HG02840 (cell line): ENCODE measurements around the gene CDC27.
"Not testable (repeated sequence)": the region's sequence is repeated elsewhere in the genome, so short reads cannot be mapped to it uniquely, and the experiment has no call there.

Source experiments
- ATAC-seq: cut with Tn5 transposase; IDR thresholded peaks from one replicate; pipeline ENCODE4 v1.9.1; 2021; ENCODE audit warnings: mild to moderate bottlenecking, moderate library complexity, moderate number of reproducible peaks; ENCODE audit not compliant: unreplicated experiment, low FRiP score

The CDC27 gene

GRCh38 chr17:47220531-47220999 is 31.5 kb upstream of the CDC27 start:
- no peak for ATAC-seq

GRCh38 chr17:47219621-47220475 is 30.8 kb upstream of the CDC27 start:
- ATAC-seq, result no peak

- ATAC-seq, result no peak
These were observed 29.9 kb upstream of the CDC27 start for GRCh38 chr17:47218896-47219430.

- ATAC-seq, result not testable (repeated sequence)
These were observed 28.2 kb upstream of the CDC27 start for GRCh38 chr17:47217279-47217678.

- not testable (repeated sequence) for ATAC-seq
These were observed 27.7 kb upstream of the CDC27 start for GRCh38 chr17:47216821-47217220.

GRCh38 chr17:47214931-47215330 is 25.8 kb upstream of the CDC27 start:
- ATAC-seq, result no peak

- no peak for ATAC-seq
These were observed 24.4 kb upstream of the CDC27 start for GRCh38 chr17:47213540-47213939.

- no peak for ATAC-seq
These were observed 23.4 kb upstream of the CDC27 start for GRCh38 chr17:47212458-47212857.

- ATAC-seq, result no peak
These were observed 21.7 kb upstream of the CDC27 start for GRCh38 chr17:47210779-47211178.

- ATAC-seq, result no peak
These were observed 21.0 kb upstream of the CDC27 start for GRCh38 chr17:47210105-47210504.

GRCh38 chr17:47209499-47209898 is 20.4 kb upstream of the CDC27 start:
- no peak for ATAC-seq

- ATAC-seq, result no peak
These were observed 19.8 kb upstream of the CDC27 start, which contains the start of gene MYL4 for GRCh38 chr17:47208744-47209488. TSS of gene MYL4 (plus strand) at chr17:47209348. CDS start at chr17:47209423, 75 bp downstream.

GRCh38 chr17:47207143-47208067 is 18.3 kb upstream of the CDC27 start:
- ATAC-seq, result no peak

- peak; percentile 49 for ATAC-seq
These were observed 16.4 kb upstream of the CDC27 start for GRCh38 chr17:47205419-47205963.

- ATAC-seq, result peak; percentile 43
These were observed 15.8 kb upstream of the CDC27 start for GRCh38 chr17:47204722-47205418.

GRCh38 chr17:47203984-47204721 is 15.1 kb upstream of the CDC27 start:
- ATAC-seq, result no peak

- ATAC-seq, result no peak
These were observed 12.1 kb upstream of the CDC27 start for GRCh38 chr17:47201166-47201565.

- no peak for ATAC-seq
These were observed 11.2 kb upstream of the CDC27 start for GRCh38 chr17:47200325-47200664.
